ENCODE results near the gene SLC38A5. TPM values are rescaled to one million over a fixed set of nuclear protein-coding genes. Genes with fewer than 3 reads are reported as not detected.

The SLC38A5 gene
- total and polyA plus RNA-seq, 2 donors from 2014 or later: 2.9 to 8.3 TPM

- H3K9ac ChIP-seq (ENCODE audit: low read length in 3 of 3): no peak overlapping the region
- no peak for TF ChIP-seq CTCF (IDR thresholded peaks at IDR 0.05; ENCODE audit: borderline replicate concordance, extremely low read depth, insufficient read depth)
- intact Hi-C loops (cut with DNase I): no loop called here
- DNase-seq (peak in 1 of 5 donors; percentile 13), FAIRE-seq (no peak)
- no peaks in the 10 kb centered on the region for H3K27me3 ChIP-seq (ENCODE audit: control insufficient read depth, insufficient read depth, low read length)
- no peaks in the 10 kb centered on the region for H3K36me3 ChIP-seq (ENCODE audit: control insufficient read depth in 2 of 3, insufficient read depth in 3 of 3, low read length in 3 of 3)
- H3K4me1 ChIP-seq (ENCODE audit: control insufficient read depth in 2 of 3, insufficient read depth in 2 of 3, low read depth in 1 of 3, low read length in 3 of 3): no peaks in the 10 kb centered on the region
- H3K9me3 ChIP-seq (ENCODE audit: control insufficient read depth in 2 of 3, insufficient read depth in 1 of 3, low read length in 3 of 3): no peaks in the 10 kb centered on the region
- no peak overlapping the region for H3K27ac ChIP-seq (ENCODE audit: low read depth in 2 of 2, low read length in 2 of 2)
- H3K4me3 ChIP-seq (ENCODE audit: low read length in 3 of 3): no peak overlapping the region
These were observed 716 bp upstream of the SLC38A5 start for GRCh38 chrX:48470833-48471118.

GRCh38 chrX:48468693-48469691 is 1.1 kb downstream of the SLC38A5 start:
- no peaks in the 10 kb centered on the region for H3K4me1 ChIP-seq (ENCODE audit: control insufficient read depth in 2 of 3, insufficient read depth in 2 of 3, low read depth in 1 of 3, low read length in 3 of 3)
- intact Hi-C loops (cut with DNase I): no loop called here

DNA sequence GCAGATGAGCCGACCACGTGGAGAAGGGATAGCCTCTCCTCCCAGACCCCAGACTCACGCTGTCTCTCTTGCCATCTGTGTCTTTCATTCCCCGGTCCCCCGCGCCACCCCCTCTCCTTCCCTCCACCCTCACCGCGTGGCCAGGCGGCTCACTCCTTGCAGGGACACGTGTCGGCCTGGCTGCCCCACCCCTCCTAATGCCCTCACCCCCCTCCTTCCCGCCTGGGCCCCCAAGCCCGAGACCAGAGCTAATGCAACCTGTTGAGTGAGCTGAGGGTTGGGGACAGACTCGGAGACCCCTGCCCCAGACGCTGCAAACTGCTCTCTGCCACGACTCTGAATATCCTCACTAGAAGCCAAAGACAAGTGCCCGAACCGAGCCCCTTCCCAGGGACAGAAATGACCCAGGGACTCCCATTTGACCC is 1.8 kb downstream of the SLC38A5 start:
- Histone ChIP-seq H3K4me3 (ENCODE audit: low read length in 3 of 3) (peak overlapping the region in 1 of 3 donors; percentile 17), H3K36me3 (ENCODE audit: control insufficient read depth in 2 of 3, insufficient read depth in 3 of 3, low read length in 3 of 3) (no peaks in the 10 kb centered on the region), H3K27ac (ENCODE audit: low read depth in 2 of 2, low read length in 2 of 2) (no peak overlapping the region), H3K9me3 (ENCODE audit: control insufficient read depth in 2 of 3, insufficient read depth in 1 of 3, low read length in 3 of 3) (peaks cover 0 to 2% (median 0%) of the 10 kb centered on the region in 3 donors), H3K27me3 (ENCODE audit: control insufficient read depth, insufficient read depth, low read length) (no peaks in the 10 kb centered on the region), H3K4me1 (ENCODE audit: control insufficient read depth in 2 of 3, insufficient read depth in 2 of 3, low read depth in 1 of 3, low read length in 3 of 3) (no peaks in the 10 kb centered on the region), H3K9ac (ENCODE audit: low read length in 3 of 3) (no peak overlapping the region)
- intact Hi-C loops (cut with DNase I): no loop called here
- DNase-seq (peak in 2 of 5 donors; percentile 9 to 69), FAIRE-seq (no peak)
- no peak for TF ChIP-seq CTCF (IDR thresholded peaks at IDR 0.05; ENCODE audit: borderline replicate concordance, extremely low read depth, insufficient read depth)

More at GRCh38 chrX:48468693-48469691, 1.1 kb downstream of the SLC38A5 start:
- Histone ChIP-seq H3K27me3 (ENCODE audit: control insufficient read depth, insufficient read depth, low read length) (no peaks in the 10 kb centered on the region), H3K9me3 (ENCODE audit: control insufficient read depth in 2 of 3, insufficient read depth in 1 of 3, low read length in 3 of 3) (peaks cover 0 to 2% (median 0%) of the 10 kb centered on the region in 3 donors), H3K9ac (ENCODE audit: low read length in 3 of 3) (no peak overlapping the region), H3K36me3 (ENCODE audit: control insufficient read depth in 2 of 3, insufficient read depth in 3 of 3, low read length in 3 of 3) (no peaks in the 10 kb centered on the region), H3K27ac (ENCODE audit: low read depth in 2 of 2, low read length in 2 of 2) (no peak overlapping the region), H3K4me3 (ENCODE audit: low read length in 3 of 3) (peak overlapping the region in 1 of 3 donors; percentile 17)
- FAIRE-seq: no peak
- DNase-seq: peak in 3 of 5 donors; percentile 16 to 44 (median 23)
- TF ChIP-seq CTCF (IDR thresholded peaks at IDR 0.05; ENCODE audit: borderline replicate concordance, extremely low read depth, insufficient read depth): no peak

All from kidney (tissue), 14 donors.